H1 (cell line): ENCODE data around the gene JPH3. TPM values are rescaled to one million over a fixed set of nuclear protein-coding genes. Genes with fewer than 3 reads are reported as not detected.

Experiments used
- CTCF ChIA-PET: fragments of 300-600 bp; sonication (Branson Sonifier 250); formaldehyde crosslinking; loops from one replicate; lab custom pipeline; 2021; ENCODE audit not compliant: partially characterized antibody; lab: Charles Lee
- POLR2A ChIA-PET: fragments of 300-600 bp; sonication (Branson Sonifier 250); formaldehyde crosslinking; loops from one replicate; lab custom pipeline; 2021; ENCODE audit warnings: inconsistent platforms; ENCODE audit not compliant: partially characterized antibody; lab: Charles Lee
- DNase-seq, 2 experiments: peaks; one replicate each; pipeline versions ENCODE4 v3.0.0 to v3.0.0-alpha.2; 2010 to 2022; ENCODE audit warnings: low spot score in 2 of 2, low read depth in 1 of 2, mixed read lengths in 1 of 2
- FAIRE-seq: peaks from 2 replicates; lab custom pipeline; 2011; peaks lifted over from hg19 to GRCh38; lab: Jason Lieb, UNC
- H2AFZ ChIP-seq: 2 replicates; pipeline ENCODE4 v1.8.1; 2012; ENCODE audit warnings: low read length, inconsistent platforms
- H2AK5ac ChIP-seq: 2 replicates; pipeline ENCODE4 v1.6.1; 2013; ENCODE audit warnings: low read depth, low read length
- H2BK120ac ChIP-seq: replicated peaks from 2 replicates; pipeline ENCODE3; 2013; ENCODE audit warnings: low read depth, low read length, inconsistent platforms
- H2BK12ac ChIP-seq: 2 replicates; pipeline ENCODE4 v1.6.1; 2013; ENCODE audit warnings: low read depth, low read length
- H2BK15ac ChIP-seq: 2 replicates; pipeline ENCODE4 v1.6.1; 2013; ENCODE audit warnings: low read length
- H2BK20ac ChIP-seq: 2 replicates; pipeline ENCODE4 v1.6.1; 2013; ENCODE audit warnings: low read length
- H2BK5ac ChIP-seq: 2 replicates; pipeline ENCODE4 v1.6.1; 2013; ENCODE audit warnings: low read depth, low read length
- H3K14ac ChIP-seq: 2 replicates; pipeline ENCODE4 v1.6.1; 2013; ENCODE audit warnings: inconsistent platforms; ENCODE audit not compliant: insufficient read length
- H3K18ac ChIP-seq: 2 replicates; pipeline ENCODE4 v1.6.1; 2013; ENCODE audit warnings: low read length; ENCODE audit errors: extremely low read depth
- H3K23ac ChIP-seq: 2 replicates; pipeline ENCODE4 v1.6.1; 2013; ENCODE audit warnings: inconsistent platforms; ENCODE audit not compliant: insufficient read length
- H3K23me2 ChIP-seq: 2 replicates; pipeline ENCODE4 v1.6.1; 2013; ENCODE audit warnings: low read depth, low read length
- H3K27ac ChIP-seq: 2 replicates; pipeline ENCODE4 v1.6.1; 2011; ENCODE audit warnings: low read depth, low read length, inconsistent platforms
- H3K27me3 ChIP-seq, 4 experiments: replicated peaks in 1 of 4; 1 replicate in 1 of 4; 2 replicates in 3 of 4; pipeline versions ENCODE4 v1.6.1 to v1.8.1; 2011 to 2013; ENCODE audit warnings: low read length in 3 of 4, mild to moderate bottlenecking in 3 of 4, inconsistent platforms in 2 of 4, mixed read lengths in 2 of 4, moderate library complexity in 1 of 4; ENCODE audit not compliant: control insufficient read depth in 3 of 4, insufficient read depth in 3 of 4; ENCODE audit errors: extremely low read depth in 1 of 4
- H3K36me3 ChIP-seq, 4 experiments: 2 replicates each; pipeline versions ENCODE4 v1.6.1 to v1.8.1; 2011 to 2013; ENCODE audit warnings: mild to moderate bottlenecking in 4 of 4, low read length in 3 of 4, moderate library complexity in 2 of 4, control low read depth in 1 of 4, inconsistent platforms in 1 of 4; ENCODE audit not compliant: insufficient read depth in 4 of 4, control insufficient read depth in 2 of 4
- H3K4ac ChIP-seq: replicated peaks from 2 replicates; pipeline ENCODE3; 2013; ENCODE audit warnings: low read length, low read depth, mixed read lengths, inconsistent platforms; ENCODE audit not compliant: insufficient read length
- H3K4me1 ChIP-seq, 4 experiments: replicated peaks in 1 of 4; 1 replicate in 1 of 4; 2 replicates in 3 of 4; pipeline versions ENCODE4 v1.6.1 to v1.8.1; 2011 to 2013; ENCODE audit warnings: low read length in 3 of 4, inconsistent platforms in 2 of 4, mixed read lengths in 1 of 4; ENCODE audit not compliant: insufficient read depth in 4 of 4, control insufficient read depth in 3 of 4
- H3K4me2 ChIP-seq, 2 experiments: 2 replicates each; pipeline versions ENCODE4 v1.6.1 to v1.8.1; 2011 to 2013; ENCODE audit warnings: low read depth in 2 of 2, low read length in 2 of 2, control low read depth in 1 of 2, inconsistent platforms in 1 of 2, mild to moderate bottlenecking in 1 of 2; ENCODE audit not compliant: insufficient read depth in 1 of 2
- H3K4me3 ChIP-seq, 4 experiments: fragments of 200-600, 300-600 bp in 1 of 4; sonication (generic), shearing (Covaris generic), sonication (Bioruptor Twin) in 1 of 4; 2 replicates each; pipeline versions ENCODE4 v1.5.1 to v1.8.1; 2011 to 2016; ENCODE audit warnings: low read length in 4 of 4, low read depth in 3 of 4, control low read depth in 2 of 4, inconsistent platforms in 2 of 4, mild to moderate bottlenecking in 2 of 4, mixed read lengths in 1 of 4, moderate library complexity in 1 of 4; ENCODE audit not compliant: insufficient read depth in 2 of 4; ENCODE audit errors: extremely low read depth in 1 of 4
- H3K56ac ChIP-seq: replicated peaks from 2 replicates; pipeline ENCODE3; 2013; ENCODE audit warnings: low read depth, mild to moderate bottlenecking, mixed read lengths, low read length, inconsistent platforms; ENCODE audit not compliant: insufficient read length
- H3K79me1 ChIP-seq: 2 replicates; pipeline ENCODE4 v1.6.1; 2013; ENCODE audit warnings: low read depth, low read length, control low read depth
- H3K79me2 ChIP-seq, 2 experiments: 2 replicates each; pipeline versions ENCODE4 v1.6.1 to v1.8.1; 2012 to 2013; ENCODE audit warnings: low read length in 2 of 2, mild to moderate bottlenecking in 2 of 2, inconsistent platforms in 1 of 2; ENCODE audit not compliant: insufficient read depth in 2 of 2, control insufficient read depth in 1 of 2
- H3K9ac ChIP-seq, 4 experiments: replicated peaks in 1 of 4; 1 replicate in 1 of 4; 2 replicates in 3 of 4; pipeline versions ENCODE4 v1.6.1 to v1.8.1; 2011 to 2013; ENCODE audit warnings: low read depth in 3 of 4, low read length in 3 of 4, control low read depth in 2 of 4, mild to moderate bottlenecking in 2 of 4, moderate library complexity in 2 of 4, inconsistent platforms in 1 of 4; ENCODE audit errors: extremely low read depth in 1 of 4
- H3K9me3 ChIP-seq, 2 experiments: 2 replicates each; pipeline versions ENCODE4 v1.6.1 to v1.8.1; 2012 to 2013; ENCODE audit warnings: mild to moderate bottlenecking in 2 of 2, moderate library complexity in 2 of 2, control low read depth in 1 of 2, inconsistent platforms in 1 of 2, low read depth in 1 of 2, low read length in 1 of 2, mixed read lengths in 1 of 2; ENCODE audit not compliant: insufficient read depth in 2 of 2
- H4K20me1 ChIP-seq, 2 experiments: replicated peaks in 1 of 2; 2 replicates each; pipeline versions ENCODE3 to v1.8.1; 2011 to 2013; ENCODE audit warnings: inconsistent platforms in 2 of 2, low read length in 2 of 2, mild to moderate bottlenecking in 1 of 2; ENCODE audit not compliant: insufficient read depth in 2 of 2, control insufficient read depth in 1 of 2
- H4K5ac ChIP-seq: 2 replicates; pipeline ENCODE4 v1.6.1; 2013; ENCODE audit warnings: low read length, low read depth, mixed read lengths, inconsistent platforms; ENCODE audit not compliant: insufficient read length
- H4K8ac ChIP-seq: 2 replicates; pipeline ENCODE4 v1.8.0; 2013; ENCODE audit warnings: mild to moderate bottlenecking, moderate library complexity, low read length, inconsistent platforms; ENCODE audit not compliant: insufficient read depth; ENCODE audit errors: extremely low read depth
- H4K91ac ChIP-seq: replicated peaks from 2 replicates; pipeline ENCODE3; 2013; ENCODE audit warnings: low read length, mixed read lengths, inconsistent platforms; ENCODE audit not compliant: insufficient read length
- ASH2L ChIP-seq: fragments of 200-600, 300-600 bp; sonication (generic); IDR thresholded peaks from one replicate; pipeline ENCODE4 v1.7.1; 2017; ENCODE audit warnings: low read length
- RNF2 ChIP-seq: fragments of 200-900, 300-1000 bp; sonication (generic); IDR thresholded peaks from 2 replicates; pipeline ENCODE4 v1.7.1; 2016; ENCODE audit warnings: borderline replicate concordance, low read depth, mild to moderate bottlenecking, antibody characterized with exemption, low read length; ENCODE audit not compliant: poor library complexity, severe bottlenecking; ENCODE audit errors: missing control alignments
- SIRT6 ChIP-seq: IDR thresholded peaks from one replicate; pipeline ENCODE4 v1.7.1; 2012; ENCODE audit warnings: low read length, inconsistent platforms
- YY1 ChIP-seq: IDR thresholded peaks from 2 replicates; pipeline ENCODE4 v1.6.1; 2011; ENCODE audit warnings: low read depth, mild to moderate bottlenecking, low read length
- WGBS, 2 experiments: shearing (Covaris generic) in 1 of 2; methylation state at CpG; one replicate each; pipeline versions ENCODE4 v1.1.6 to v1.1.7; 2013 to 2015; ENCODE audit warnings: low lambda C conversion rate in 2 of 2, mixed read lengths in 2 of 2, inconsistent platforms in 1 of 2, low coverage in 1 of 2, missing lambda C conversion rate in 1 of 2; ENCODE audit not compliant: insufficient replicate concordance in 2 of 2, insufficient coverage in 1 of 2, insufficient read length in 1 of 2; ENCODE audit errors: extremely low coverage in 1 of 2, missing lambda C conversion rate in 1 of 2; 5-methylcytosine and 5-hydroxymethylcytosine counted together
- polyA plus RNA-seq, 7 experiments: library from polyadenylated mRNA; depleted of rRNA in 3 of 7; stranded (reverse) in 5 of 7; unstranded in 2 of 7; fragments of >200 nt in 5 of 7; fragments of 200-250 nt in 2 of 7; gene quantifications; 1 replicate in 5 of 7; 2 replicates in 1 of 7; 4 replicates in 1 of 7; pipeline versions ENCODE4 v1.2.1 to v1.2.3, GENCODE V29; 2011 to 2013; ENCODE audit warnings: missing spikeins in 2 of 7, mixed read lengths in 2 of 7
- total RNA-seq: library from RNA; stranded (reverse); fragmentation: NEBNext Ultra II Directional; extraction: Animal tissue kit (Norgen Biotek cat#: 25700); gene quantifications from 2 replicates; pipeline ENCODE4 v1.2.1, GENCODE V29; 2021
- TF ChIP-seq, protein P1 (sequence below): IDR thresholded peaks from 2 replicates; pipeline ENCODE4 v1.6.1; 2011; ENCODE audit warnings: low read length, improper control_type of control experiment

JPH3 gene
- total and polyA plus RNA-seq, 2 of the 8 experiments (the other 6 are each of a cell fraction or from before 2014, with no cell fraction given) = 10.3 to 28.3 TPM

DNA sequence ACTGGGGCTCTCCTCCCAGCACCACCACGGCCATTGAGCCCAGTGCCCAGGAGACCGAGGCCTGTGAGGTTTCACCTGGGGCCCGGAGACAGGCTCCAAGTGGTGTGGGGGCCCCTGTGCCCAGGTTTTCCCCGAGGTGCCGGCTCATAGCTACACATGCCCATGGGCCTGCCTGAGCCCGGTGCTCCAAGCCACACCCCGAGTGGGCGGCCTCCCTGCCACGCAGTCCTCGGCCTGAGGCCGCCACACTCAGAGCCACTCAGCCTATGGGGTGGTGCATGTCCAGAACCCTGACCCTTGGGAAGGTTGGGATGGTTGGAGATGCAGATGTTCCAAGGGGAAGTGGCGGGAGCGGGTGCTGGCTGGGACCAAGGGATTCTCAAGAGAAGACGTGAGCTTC is 24.1 kb downstream of the JPH3 start:
- ChIA-PET CTCF (interaction anchor here (0.8 to 5.6 kb wide), 11 partner anchors 9 to 163 kb away, joined by 3 to 65 read pairs (median 6); no protein-coding TSS in a partner anchor), POLR2A (interaction anchor here (1.1 to 1.3 kb wide), 2 partner anchors 9 to 10 kb away, joined by 3 read pairs; no protein-coding TSS in a partner anchor)
- 96% methylated on average over 14 of the region's 14 CpGs; no CpG with 5 or more reads in 1 of the 2 experiments for WGBS, 2 experiments
- Histone ChIP-seq H3K27me3 (no peaks in the 10 kb centered on the region), H3K4ac (no peak overlapping the region), H3K4me3 (no peak overlapping the region), H2AFZ (no peak overlapping the region), H4K5ac (no peak overlapping the region), H2BK12ac (no peak overlapping the region), H3K4me1 (peaks cover 0 to 5% (median 0%) of the 10 kb centered on the region in 4 experiments; a peak in 4 of 7 replicates), H3K36me3 (no peaks in the 10 kb centered on the region), H3K56ac (no peak overlapping the region), H3K9me3 (peaks cover 0 to 3% of the 10 kb centered on the region in 2 experiments; a peak in 2 of 4 replicates), H3K23ac (no peak overlapping the region), H3K79me2 (no peaks in the 10 kb centered on the region; a peak in 1 of 4 replicates), H4K8ac (no peak overlapping the region), H2AK5ac (no peak overlapping the region), H3K23me2 (no peaks in the 10 kb centered on the region), H2BK5ac (no peak overlapping the region), H3K18ac (no peak overlapping the region), H2BK120ac (no peak overlapping the region), H3K79me1 (peaks cover 2% of the 10 kb centered on the region), H4K20me1 (peaks cover 0 to 5% of the 10 kb centered on the region in 2 experiments), H2BK20ac (no peak overlapping the region), H3K27ac (no peak overlapping the region), H3K4me2 (no peak overlapping the region), H4K91ac (no peak overlapping the region), H3K14ac (no peak overlapping the region), H2BK15ac (no peak overlapping the region), H3K9ac (no peak overlapping the region)
- DNase-seq = no peak
- FAIRE-seq = no peak
- TF ChIP-seq ASH2L (no peak), YY1 (no peak), SIRT6 (no peak), RNF2 (no peak)
- TF ChIP-seq, protein P1, sequence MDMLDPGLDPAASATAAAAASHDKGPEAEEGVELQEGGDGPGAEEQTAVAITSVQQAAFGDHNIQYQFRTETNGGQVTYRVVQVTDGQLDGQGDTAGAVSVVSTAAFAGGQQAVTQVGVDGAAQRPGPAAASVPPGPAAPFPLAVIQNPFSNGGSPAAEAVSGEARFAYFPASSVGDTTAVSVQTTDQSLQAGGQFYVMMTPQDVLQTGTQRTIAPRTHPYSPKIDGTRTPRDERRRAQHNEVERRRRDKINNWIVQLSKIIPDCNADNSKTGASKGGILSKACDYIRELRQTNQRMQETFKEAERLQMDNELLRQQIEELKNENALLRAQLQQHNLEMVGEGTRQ = no peak
